HCT116 (cell line): Measurements from ENCODE around the gene CACNA1E. TPM values are rescaled to one million over a fixed set of nuclear protein-coding genes. Genes with fewer than 3 reads are reported as not detected.

Source experiments
- ATAC-seq: fragments of 200-7000 bp; cut with Tn5 transposase; 2 replicates; pipeline ENCODE4 v1.9.1; 2020; ENCODE audit warnings: mild to moderate bottlenecking, moderate library complexity
- BruUV-seq: library from RNA; stranded (reverse); fragments of 400-500 nt; replicated peaks from 2 replicates; lab custom pipeline; 2021; lab: Mats Ljungman, UMichigan
- CTCF ChIA-PET: fragments of 300-600 bp; sonication (Branson Sonifier 250); formaldehyde crosslinking; loops from one replicate; lab custom pipeline; 2021; ENCODE audit warnings: antibody characterized with exemption; lab: Charles Lee
- POLR2A ChIA-PET: fragments of 300-600, 350-600 bp; sonication (Branson Sonifier 250); formaldehyde crosslinking; loops from one replicate; lab custom pipeline; 2021; ENCODE audit warnings: antibody characterized with exemption; lab: Charles Lee
- RAD21 ChIA-PET, 2 experiments: fragments of 300-600 bp; sonication (Branson Sonifier 250); formaldehyde crosslinking; loops; one replicate each; lab custom pipeline; 2023; ENCODE audit warnings: low total read pairs in 2 of 2; ENCODE audit not compliant: uncharacterized antibody in 2 of 2, unreplicated experiment in 2 of 2, low non-redundant PET in 1 of 2; lab: Charles Lee
- DNase-seq: peaks from one replicate; pipeline ENCODE4 v3.0.0-alpha.2; 2010; ENCODE audit warnings: low read depth, low spot score
- H2AFZ ChIP-seq: fragments of 200-600 bp; shearing (Covaris generic), sonication (generic); 2 replicates; pipeline ENCODE4 v1.6.1; 2017; ENCODE audit warnings: low read depth, mixed run types, mixed read lengths, antibody characterized with exemption, low read length; ENCODE audit not compliant: poor library complexity, severe bottlenecking
- H3K27ac ChIP-seq: 2 replicates; pipeline ENCODE4 v1.5.1; 2012; ENCODE audit warnings: low read depth, low read length
- H3K27me3 ChIP-seq: fragments of 200-600 bp; sonication (generic); 2 replicates; pipeline ENCODE4 v1.6.1; 2016; ENCODE audit warnings: mixed run types, low read length, mixed read lengths; ENCODE audit not compliant: insufficient read depth
- H3K36me3 ChIP-seq, 2 experiments: fragments of 200-500 bp in 1 of 2; fragments of 200-600 bp in 1 of 2; sonication (Bioruptor generic) in 1 of 2; sonication (generic) in 1 of 2; 2 replicates each; pipeline versions ENCODE4 v1.5.1 to v1.6.1; 2014 to 2016; ENCODE audit warnings: low read length in 2 of 2, inconsistent platforms in 1 of 2, mixed read lengths in 1 of 2, mixed run types in 1 of 2; ENCODE audit not compliant: insufficient read depth in 2 of 2, control insufficient read depth in 1 of 2
- H3K4me1 ChIP-seq, 2 experiments: fragments of 200-600 bp in 1 of 2; sonication (generic) in 1 of 2; 2 replicates each; pipeline versions ENCODE4 v1.5.1 to v1.6.1; 2012 to 2017; ENCODE audit warnings: low read length in 2 of 2, inconsistent platforms in 1 of 2, mild to moderate bottlenecking in 1 of 2, mixed read lengths in 1 of 2, mixed run types in 1 of 2, moderate library complexity in 1 of 2; ENCODE audit not compliant: insufficient read depth in 2 of 2, control insufficient read depth in 1 of 2
- H3K4me2 ChIP-seq: fragments of 200-600 bp; sonication (generic); 2 replicates; pipeline ENCODE4 v1.6.1; 2017; ENCODE audit warnings: mixed run types, low read length, mixed read lengths
- H3K4me3 ChIP-seq, 2 experiments: fragments of 200-600 bp in 1 of 2; sonication (generic) in 1 of 2; replicated peaks in 1 of 2; 2 replicates each; pipeline ENCODE4 v1.5.1; 2011 to 2016; ENCODE audit warnings: low read length in 2 of 2, control low read depth in 1 of 2, low read depth in 1 of 2, mild to moderate bottlenecking in 1 of 2, mixed read lengths in 1 of 2, mixed run types in 1 of 2
- H3K79me2 ChIP-seq: fragments of 200-600 bp; sonication (generic); 2 replicates; pipeline ENCODE4 v1.6.1; 2017; ENCODE audit warnings: mild to moderate bottlenecking, mixed run types, low read length, moderate library complexity, mixed read lengths; ENCODE audit not compliant: insufficient read depth
- H3K9ac ChIP-seq: fragments of 200-600 bp; sonication (generic); 2 replicates; pipeline ENCODE4 v1.6.1; 2016; ENCODE audit warnings: low read length, mixed read lengths
- H3K9me2 ChIP-seq: fragments of 200-600 bp; sonication (generic), shearing (Covaris generic); 2 replicates; pipeline ENCODE4 v1.6.1; 2017; ENCODE audit warnings: mixed run types, mild to moderate bottlenecking, moderate library complexity; ENCODE audit not compliant: insufficient read depth
- H3K9me3 ChIP-seq, 2 experiments: fragments of 200-500 bp in 1 of 2; fragments of 200-600 bp in 1 of 2; sonication (Bioruptor generic) in 1 of 2; sonication (generic) in 1 of 2; 2 replicates each; pipeline ENCODE4 v1.6.1; 2014 to 2017; ENCODE audit warnings: low read length in 2 of 2, mixed read lengths in 2 of 2, inconsistent platforms in 1 of 2, low read depth in 1 of 2, mild to moderate bottlenecking in 1 of 2, mixed run types in 1 of 2, moderate library complexity in 1 of 2; ENCODE audit not compliant: control insufficient read depth in 1 of 2, insufficient read depth in 1 of 2
- H4K20me1 ChIP-seq: fragments of 200-600 bp; sonication (generic), shearing (Covaris generic); 2 replicates; pipeline ENCODE4 v1.6.1; 2017; ENCODE audit warnings: mixed run types, mild to moderate bottlenecking, moderate library complexity; ENCODE audit not compliant: insufficient read depth
- FOSL1 ChIP-seq: IDR thresholded peaks from 2 replicates; pipeline ENCODE4 v1.6.1; 2012; ENCODE audit warnings: low read depth
- JUND ChIP-seq: IDR thresholded peaks from 2 replicates; pipeline ENCODE4 v1.6.1; 2012
- POLR2A ChIP-seq: IDR thresholded peaks from 2 replicates; pipeline ENCODE4 v1.7.0; 2011; ENCODE audit warnings: borderline replicate concordance; ENCODE audit not compliant: insufficient read depth, insufficient read length; ENCODE audit errors: extremely low read depth
- POLR2AphosphoS5 ChIP-seq: IDR thresholded peaks from 2 replicates; pipeline ENCODE4 v1.6.1; 2011; ENCODE audit warnings: mild to moderate bottlenecking, low read depth, low read length, moderate library complexity
- RAD21 ChIP-seq: IDR thresholded peaks from 2 replicates; pipeline ENCODE4 v1.6.1; 2012; ENCODE audit warnings: low read depth, mild to moderate bottlenecking
- SRF ChIP-seq: IDR thresholded peaks from 2 replicates; pipeline ENCODE4 v1.6.1; 2012; ENCODE audit warnings: low read depth
- intact Hi-C: fragments of 100-400 bp; cut with micrococcal nuclease; formaldehyde crosslinking; loops from 2 replicates; pipeline ENCODE4 v1.10.0; 2022
- total RNA-seq: library from RNA; stranded (reverse); gene quantifications from one replicate; pipeline ENCODE4 v1.2.1, GENCODE V29; 2021; ENCODE audit not compliant: unreplicated experiment
- TF ChIP-seq, protein P1 (sequence below): IDR thresholded peaks from 2 replicates; pipeline ENCODE4 v1.6.1; 2012; ENCODE audit warnings: low read depth
- TF ChIP-seq, protein P2 (sequence below): IDR thresholded peaks from 2 replicates; pipeline ENCODE4 v1.6.1; 2011; ENCODE audit warnings: mild to moderate bottlenecking, low read length, moderate library complexity; ENCODE audit not compliant: insufficient replicate concordance; ENCODE audit errors: extremely low read depth

CACNA1E gene
- total RNA-seq, 1 experiment from 2014 or later = 0.02 TPM

DNA sequence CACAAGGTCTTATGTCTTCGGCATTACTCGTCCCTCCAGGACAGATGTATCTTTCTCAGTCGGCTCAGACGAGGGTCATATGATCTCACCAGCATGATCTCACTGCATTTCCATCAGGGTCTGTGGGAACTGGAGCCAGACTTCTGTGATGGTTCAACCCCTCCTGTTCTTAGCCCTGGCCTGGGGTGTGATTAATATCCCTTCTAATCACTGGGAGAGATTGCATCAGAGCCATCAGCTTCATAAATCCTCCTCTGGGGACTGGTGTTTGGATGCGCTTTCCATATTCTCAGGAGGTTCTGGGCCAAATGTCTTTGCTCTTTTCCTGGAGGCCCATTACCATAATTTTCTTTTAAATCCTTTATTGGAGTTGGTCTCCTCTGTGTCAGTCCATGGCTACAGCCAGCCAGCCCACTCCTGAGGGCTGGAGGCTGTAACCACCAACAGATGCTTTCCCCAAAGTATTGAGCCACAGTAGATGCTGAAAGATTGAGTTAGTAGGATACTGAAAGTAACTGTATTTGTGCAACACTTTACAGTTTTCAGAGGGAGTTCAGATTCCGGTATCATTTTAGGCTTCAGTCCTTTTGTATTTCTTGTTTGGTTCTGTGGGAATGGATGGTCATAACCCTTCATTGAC is 20.0 kb downstream of the CACNA1E start:
- no peak overlapping the region for H3K4me2 ChIP-seq
- no peaks in the 10 kb centered on the region for H3K4me1 ChIP-seq
- CTCF ChIA-PET = no interaction called here
- no peak overlapping the region for H3K9ac ChIP-seq
- H3K4me3 ChIP-seq = no peak overlapping the region
- POLR2A ChIA-PET = no interaction called here
- no peak overlapping the region for H3K27ac ChIP-seq
- ATAC-seq = no peak
- H2AFZ ChIP-seq = no peak overlapping the region
- RAD21 ChIA-PET = no interaction called here
- TF ChIP-seq, protein P1, sequence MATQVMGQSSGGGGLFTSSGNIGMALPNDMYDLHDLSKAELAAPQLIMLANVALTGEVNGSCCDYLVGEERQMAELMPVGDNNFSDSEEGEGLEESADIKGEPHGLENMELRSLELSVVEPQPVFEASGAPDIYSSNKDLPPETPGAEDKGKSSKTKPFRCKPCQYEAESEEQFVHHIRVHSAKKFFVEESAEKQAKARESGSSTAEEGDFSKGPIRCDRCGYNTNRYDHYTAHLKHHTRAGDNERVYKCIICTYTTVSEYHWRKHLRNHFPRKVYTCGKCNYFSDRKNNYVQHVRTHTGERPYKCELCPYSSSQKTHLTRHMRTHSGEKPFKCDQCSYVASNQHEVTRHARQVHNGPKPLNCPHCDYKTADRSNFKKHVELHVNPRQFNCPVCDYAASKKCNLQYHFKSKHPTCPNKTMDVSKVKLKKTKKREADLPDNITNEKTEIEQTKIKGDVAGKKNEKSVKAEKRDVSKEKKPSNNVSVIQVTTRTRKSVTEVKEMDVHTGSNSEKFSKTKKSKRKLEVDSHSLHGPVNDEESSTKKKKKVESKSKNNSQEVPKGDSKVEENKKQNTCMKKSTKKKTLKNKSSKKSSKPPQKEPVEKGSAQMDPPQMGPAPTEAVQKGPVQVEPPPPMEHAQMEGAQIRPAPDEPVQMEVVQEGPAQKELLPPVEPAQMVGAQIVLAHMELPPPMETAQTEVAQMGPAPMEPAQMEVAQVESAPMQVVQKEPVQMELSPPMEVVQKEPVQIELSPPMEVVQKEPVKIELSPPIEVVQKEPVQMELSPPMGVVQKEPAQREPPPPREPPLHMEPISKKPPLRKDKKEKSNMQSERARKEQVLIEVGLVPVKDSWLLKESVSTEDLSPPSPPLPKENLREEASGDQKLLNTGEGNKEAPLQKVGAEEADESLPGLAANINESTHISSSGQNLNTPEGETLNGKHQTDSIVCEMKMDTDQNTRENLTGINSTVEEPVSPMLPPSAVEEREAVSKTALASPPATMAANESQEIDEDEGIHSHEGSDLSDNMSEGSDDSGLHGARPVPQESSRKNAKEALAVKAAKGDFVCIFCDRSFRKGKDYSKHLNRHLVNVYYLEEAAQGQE = no peak
- TF ChIP-seq SRF (no peak), POLR2A (no peak), JUND (no peak), POLR2AphosphoS5 (no peak), FOSL1 (no peak), RAD21 (no peak)
- TF ChIP-seq, protein P2, sequence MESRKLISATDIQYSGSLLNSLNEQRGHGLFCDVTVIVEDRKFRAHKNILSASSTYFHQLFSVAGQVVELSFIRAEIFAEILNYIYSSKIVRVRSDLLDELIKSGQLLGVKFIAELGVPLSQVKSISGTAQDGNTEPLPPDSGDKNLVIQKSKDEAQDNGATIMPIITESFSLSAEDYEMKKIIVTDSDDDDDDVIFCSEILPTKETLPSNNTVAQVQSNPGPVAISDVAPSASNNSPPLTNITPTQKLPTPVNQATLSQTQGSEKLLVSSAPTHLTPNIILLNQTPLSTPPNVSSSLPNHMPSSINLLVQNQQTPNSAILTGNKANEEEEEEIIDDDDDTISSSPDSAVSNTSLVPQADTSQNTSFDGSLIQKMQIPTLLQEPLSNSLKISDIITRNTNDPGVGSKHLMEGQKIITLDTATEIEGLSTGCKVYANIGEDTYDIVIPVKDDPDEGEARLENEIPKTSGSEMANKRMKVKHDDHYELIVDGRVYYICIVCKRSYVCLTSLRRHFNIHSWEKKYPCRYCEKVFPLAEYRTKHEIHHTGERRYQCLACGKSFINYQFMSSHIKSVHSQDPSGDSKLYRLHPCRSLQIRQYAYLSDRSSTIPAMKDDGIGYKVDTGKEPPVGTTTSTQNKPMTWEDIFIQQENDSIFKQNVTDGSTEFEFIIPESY = no peak
- DNase-seq = no peak
- no TSS peak for BruUV-seq
- no peaks in the 10 kb centered on the region for H3K36me3 ChIP-seq
- H3K9me2 ChIP-seq = no peaks in the 10 kb centered on the region
- H3K9me3 ChIP-seq = no peaks in the 10 kb centered on the region
- intact Hi-C loops = loop anchor here (10.0 kb wide), 1 partner anchor 308 kb away; no protein-coding TSS in a partner anchor
- peaks cover 15% of the 10 kb centered on the region for H3K27me3 ChIP-seq
- H3K79me2 ChIP-seq = no peaks in the 10 kb centered on the region
- H4K20me1 ChIP-seq = no peaks in the 10 kb centered on the region
